Ishikawa (cell line): Measurements from ENCODE around the gene HCFC1R1.

ENCODE experiments used
- CEBPB ChIP-seq: IDR thresholded peaks from 2 replicates; pipeline ENCODE4 v1.6.1; 2012
- CREB1 ChIP-seq: IDR thresholded peaks from 2 replicates; pipeline ENCODE4 v1.6.1; 2012; ENCODE audit warnings: low read depth
- EGR1 ChIP-seq: IDR thresholded peaks from 2 replicates; pipeline ENCODE4 v1.6.1; 2012
- EP300 ChIP-seq: IDR thresholded peaks from 2 replicates; pipeline ENCODE4 v1.6.1; 2012; ENCODE audit warnings: borderline replicate concordance
- FOXM1 ChIP-seq: IDR thresholded peaks from 2 replicates; pipeline ENCODE4 v1.6.1; 2012; ENCODE audit warnings: low read depth, borderline replicate concordance
- NFIC ChIP-seq: IDR thresholded peaks from 2 replicates; pipeline ENCODE4 v1.6.1; 2012
- RAD21 ChIP-seq: IDR thresholded peaks from 2 replicates; pipeline ENCODE4 v1.6.1; 2012; ENCODE audit warnings: low read depth
- TAF1 ChIP-seq: IDR thresholded peaks from 2 replicates; pipeline ENCODE4 v1.6.1; 2012; ENCODE audit warnings: low read depth, mild to moderate bottlenecking
- TCF12 ChIP-seq: IDR thresholded peaks from 2 replicates; pipeline ENCODE4 v1.6.1; 2012; ENCODE audit warnings: low read depth
- TEAD4 ChIP-seq: IDR thresholded peaks from 2 replicates; pipeline ENCODE4 v1.6.1; 2012
- YY1 ChIP-seq: IDR thresholded peaks from 2 replicates; pipeline ENCODE4 v1.6.1; 2012; ENCODE audit warnings: low read depth
- ZBTB7A ChIP-seq: IDR thresholded peaks from 2 replicates; pipeline ENCODE4 v1.6.1; 2012; ENCODE audit warnings: low read depth
- TF ChIP-seq, protein P1 (sequence below): IDR thresholded peaks from 2 replicates; pipeline ENCODE4 v1.6.1; 2012
- TF ChIP-seq, protein P2 (sequence below): IDR thresholded peaks from 2 replicates; pipeline ENCODE4 v1.6.1; 2012
- TF ChIP-seq, protein P3 (sequence below): IDR thresholded peaks from 2 replicates; pipeline ENCODE4 v1.6.1; 2012; ENCODE audit warnings: low read depth, mild to moderate bottlenecking

The HCFC1R1 gene

DNA sequence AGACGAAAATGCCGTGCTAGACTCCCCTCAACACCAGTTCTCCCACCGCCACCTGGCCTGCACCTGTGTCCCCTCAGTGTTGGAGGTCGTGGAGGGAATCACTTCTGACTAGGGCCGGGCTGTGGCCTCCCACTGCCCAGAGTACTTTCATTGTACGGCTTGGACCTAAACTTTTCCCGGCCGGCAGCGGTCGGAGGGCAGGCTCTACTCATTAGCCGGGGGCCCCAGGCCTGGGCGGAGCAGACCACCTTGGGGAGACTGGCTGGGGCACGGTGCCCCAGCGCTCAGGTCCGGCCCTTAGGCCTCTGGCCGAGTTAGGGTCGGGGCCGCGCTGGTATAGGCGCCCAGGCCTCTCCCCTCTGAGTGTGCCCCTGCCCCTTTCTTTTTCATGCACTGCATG, 6.4 kb downstream of the HCFC1R1 start:
- TF ChIP-seq CREB1 (no peak), TAF1 (no peak), ZBTB7A (no peak), RAD21 (no peak), EP300 (no peak), TEAD4 (no peak), YY1 (no peak), TCF12 (no peak)
- TF ChIP-seq, protein P1, sequence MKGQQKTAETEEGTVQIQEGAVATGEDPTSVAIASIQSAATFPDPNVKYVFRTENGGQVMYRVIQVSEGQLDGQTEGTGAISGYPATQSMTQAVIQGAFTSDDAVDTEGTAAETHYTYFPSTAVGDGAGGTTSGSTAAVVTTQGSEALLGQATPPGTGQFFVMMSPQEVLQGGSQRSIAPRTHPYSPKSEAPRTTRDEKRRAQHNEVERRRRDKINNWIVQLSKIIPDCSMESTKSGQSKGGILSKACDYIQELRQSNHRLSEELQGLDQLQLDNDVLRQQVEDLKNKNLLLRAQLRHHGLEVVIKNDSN, result no peak
- TF ChIP-seq, protein P2, sequence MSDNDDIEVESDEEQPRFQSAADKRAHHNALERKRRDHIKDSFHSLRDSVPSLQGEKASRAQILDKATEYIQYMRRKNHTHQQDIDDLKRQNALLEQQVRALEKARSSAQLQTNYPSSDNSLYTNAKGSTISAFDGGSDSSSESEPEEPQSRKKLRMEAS, result no peak
- TF ChIP-seq, protein P3, sequence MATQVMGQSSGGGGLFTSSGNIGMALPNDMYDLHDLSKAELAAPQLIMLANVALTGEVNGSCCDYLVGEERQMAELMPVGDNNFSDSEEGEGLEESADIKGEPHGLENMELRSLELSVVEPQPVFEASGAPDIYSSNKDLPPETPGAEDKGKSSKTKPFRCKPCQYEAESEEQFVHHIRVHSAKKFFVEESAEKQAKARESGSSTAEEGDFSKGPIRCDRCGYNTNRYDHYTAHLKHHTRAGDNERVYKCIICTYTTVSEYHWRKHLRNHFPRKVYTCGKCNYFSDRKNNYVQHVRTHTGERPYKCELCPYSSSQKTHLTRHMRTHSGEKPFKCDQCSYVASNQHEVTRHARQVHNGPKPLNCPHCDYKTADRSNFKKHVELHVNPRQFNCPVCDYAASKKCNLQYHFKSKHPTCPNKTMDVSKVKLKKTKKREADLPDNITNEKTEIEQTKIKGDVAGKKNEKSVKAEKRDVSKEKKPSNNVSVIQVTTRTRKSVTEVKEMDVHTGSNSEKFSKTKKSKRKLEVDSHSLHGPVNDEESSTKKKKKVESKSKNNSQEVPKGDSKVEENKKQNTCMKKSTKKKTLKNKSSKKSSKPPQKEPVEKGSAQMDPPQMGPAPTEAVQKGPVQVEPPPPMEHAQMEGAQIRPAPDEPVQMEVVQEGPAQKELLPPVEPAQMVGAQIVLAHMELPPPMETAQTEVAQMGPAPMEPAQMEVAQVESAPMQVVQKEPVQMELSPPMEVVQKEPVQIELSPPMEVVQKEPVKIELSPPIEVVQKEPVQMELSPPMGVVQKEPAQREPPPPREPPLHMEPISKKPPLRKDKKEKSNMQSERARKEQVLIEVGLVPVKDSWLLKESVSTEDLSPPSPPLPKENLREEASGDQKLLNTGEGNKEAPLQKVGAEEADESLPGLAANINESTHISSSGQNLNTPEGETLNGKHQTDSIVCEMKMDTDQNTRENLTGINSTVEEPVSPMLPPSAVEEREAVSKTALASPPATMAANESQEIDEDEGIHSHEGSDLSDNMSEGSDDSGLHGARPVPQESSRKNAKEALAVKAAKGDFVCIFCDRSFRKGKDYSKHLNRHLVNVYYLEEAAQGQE, result no peak

DNA sequence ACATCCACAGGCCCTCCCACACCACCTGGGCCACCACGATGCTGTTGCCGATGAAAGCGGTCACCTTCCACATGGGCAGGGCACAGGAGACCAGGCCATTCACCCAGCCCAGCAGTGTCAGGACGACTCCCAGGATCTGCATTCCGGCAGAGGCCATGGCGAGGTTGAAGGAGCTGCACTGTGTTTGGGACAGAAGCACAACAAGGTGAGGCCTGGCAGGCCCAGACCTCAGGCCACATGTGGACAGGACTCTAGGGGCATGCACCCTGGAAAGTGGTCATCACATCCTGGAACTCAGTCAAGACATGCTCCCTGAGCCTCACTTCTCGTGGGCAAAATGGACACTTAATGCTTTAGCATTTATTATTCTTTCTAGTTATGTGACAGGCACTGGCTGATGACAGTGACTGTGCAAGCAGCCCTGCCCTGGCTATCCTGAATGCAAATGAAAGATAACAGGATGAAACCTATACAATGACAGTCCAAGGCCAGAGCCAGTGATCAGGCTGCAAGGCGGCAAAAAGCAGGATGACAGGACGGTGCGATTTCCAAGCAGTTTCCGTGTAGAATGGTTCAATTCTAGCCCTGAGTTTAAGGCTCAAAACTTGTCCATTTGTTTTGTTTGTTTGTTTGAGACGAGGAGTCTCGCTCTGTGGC, 7.7 kb downstream of the HCFC1R1 start:
- TF ChIP-seq, protein P2, result no peak
- TF ChIP-seq EP300 (no peak), CREB1 (no peak), NFIC (no peak), TCF12 (no peak), TAF1 (no peak), CEBPB (no peak), EGR1 (no peak), RAD21 (no peak), TEAD4 (no peak), YY1 (no peak), FOXM1 (no peak), ZBTB7A (no peak)
- TF ChIP-seq, protein P3, result no peak
- TF ChIP-seq, protein P1, result no peak

DNA sequence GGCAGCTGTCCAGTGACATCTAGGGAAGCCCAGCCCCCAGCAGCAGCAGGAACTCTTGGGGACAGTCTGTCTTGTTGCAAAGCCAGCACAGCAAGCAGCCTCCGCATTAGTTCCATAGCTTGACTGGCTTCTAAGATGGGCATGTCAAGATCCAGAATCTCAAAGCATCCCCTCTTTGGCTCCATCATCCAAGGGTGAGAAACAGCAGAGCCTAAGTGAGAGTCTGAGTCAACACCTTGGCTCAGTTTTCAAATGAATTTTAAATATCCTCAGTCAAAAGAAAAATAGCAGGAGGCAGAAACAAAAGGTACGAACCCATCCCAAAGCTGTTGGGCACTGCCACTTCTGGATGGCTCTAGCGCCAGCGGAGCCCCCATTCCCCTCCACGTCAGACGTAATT, 8.8 kb downstream of the HCFC1R1 start:
- TF ChIP-seq EP300 (no peak), CREB1 (no peak), NFIC (no peak), CEBPB (no peak), FOXM1 (no peak), ZBTB7A (no peak), EGR1 (no peak), YY1 (no peak), TAF1 (no peak), TEAD4 (no peak), TCF12 (no peak), RAD21 (no peak)
- TF ChIP-seq, protein P1, result no peak
- TF ChIP-seq, protein P3, result no peak
- TF ChIP-seq, protein P2, result no peak
